ENCODE data around the gene MEX3C. TPM values are rescaled to one million over a fixed set of nuclear protein-coding genes. Genes with fewer than 3 reads are reported as not detected.

MEX3C gene
- total and polyA plus RNA-seq, 4 donors = 7.6 to 31.7 (median 21.0) TPM

- 58 to 75% methylated on average over 5 of the region's 5 CpGs for WGBS, 2 donors
- no peaks in the 10 kb centered on the region for H3K9me3 ChIP-seq (ENCODE audit: control insufficient read depth, low read length)
- no peaks in the 10 kb centered on the region for H3K27me3 ChIP-seq (ENCODE audit: control insufficient read depth in 1 of 2, insufficient read depth in 2 of 2, low read length in 1 of 2)
- H3K4me1 ChIP-seq (ENCODE audit: control insufficient read depth in 1 of 2, insufficient read depth in 2 of 2, low read length in 2 of 2) = peaks cover 0 to 4% of the 10 kb centered on the region in 2 donors
- no peak for DNase-seq
- H3K36me3 ChIP-seq (ENCODE audit: control insufficient read depth in 1 of 2, insufficient read depth in 2 of 2, low read length in 1 of 2) = no peaks in the 10 kb centered on the region
- intact Hi-C loops (cut with DNase I) = no loop called here
- ATAC-seq (ENCODE audit: low FRiP score) = no peak
- H3K27ac ChIP-seq (ENCODE audit: low read depth in 1 of 2, low read length in 2 of 2) = no peak overlapping the region
- H3K4me3 ChIP-seq (ENCODE audit: low read length in 2 of 2) = no peak overlapping the region
Observed at GRCh38 chr18:51168026-51168742, 29.3 kb downstream of the MEX3C start.

GRCh38 chr18:51165296-51165695 is 32.2 kb downstream of the MEX3C start:
- DNase-seq = no peak
- ATAC-seq (ENCODE audit: low FRiP score) = no peak
- intact Hi-C loops (cut with DNase I) = no loop called here
- Histone ChIP-seq H3K4me3 (ENCODE audit: low read length in 2 of 2) (no peak overlapping the region), H3K27ac (ENCODE audit: low read depth in 1 of 2, low read length in 2 of 2) (peak overlapping the region in 1 of 2 donors; percentile 39), H3K4me1 (ENCODE audit: control insufficient read depth in 1 of 2, insufficient read depth in 2 of 2, low read length in 2 of 2) (peaks cover 0 to 4% of the 10 kb centered on the region in 2 donors), H3K9me3 (ENCODE audit: control insufficient read depth, low read length) (no peaks in the 10 kb centered on the region), H3K27me3 (ENCODE audit: control insufficient read depth in 1 of 2, insufficient read depth in 2 of 2, low read length in 1 of 2) (no peaks in the 10 kb centered on the region), H3K36me3 (ENCODE audit: control insufficient read depth in 1 of 2, insufficient read depth in 2 of 2, low read length in 1 of 2) (no peaks in the 10 kb centered on the region)
- WGBS, 2 donors = 69 to 76% methylated on average over 2 of the region's 2 CpGs

GRCh38 chr18:51164761-51165281 is 32.7 kb downstream of the MEX3C start:
- ATAC-seq (ENCODE audit: low FRiP score) (no peak), DNase-seq (no peak)
- Histone ChIP-seq H3K4me1 (ENCODE audit: control insufficient read depth in 1 of 2, insufficient read depth in 2 of 2, low read length in 2 of 2) (peaks cover 0 to 4% of the 10 kb centered on the region in 2 donors), H3K27ac (ENCODE audit: low read depth in 1 of 2, low read length in 2 of 2) (peak overlapping the region in 1 of 2 donors; percentile 17), H3K27me3 (ENCODE audit: control insufficient read depth in 1 of 2, insufficient read depth in 2 of 2, low read length in 1 of 2) (no peaks in the 10 kb centered on the region), H3K4me3 (ENCODE audit: low read length in 2 of 2) (no peak overlapping the region), H3K9me3 (ENCODE audit: control insufficient read depth, low read length) (no peaks in the 10 kb centered on the region), H3K36me3 (ENCODE audit: control insufficient read depth in 1 of 2, insufficient read depth in 2 of 2, low read length in 1 of 2) (no peaks in the 10 kb centered on the region)
- intact Hi-C loops (cut with DNase I) = no loop called here
- WGBS, 2 donors = 43 to 44% methylated on average over 2 of the region's 2 CpGs

GRCh38 chr18:51164342-51164741 is 33.1 kb downstream of the MEX3C start:
- intact Hi-C loops (cut with DNase I) = no loop called here
- WGBS, 2 donors = 65 to 68% methylated on average over 8 of the region's 8 CpGs
- DNase-seq = no peak
- H3K27me3 ChIP-seq (ENCODE audit: control insufficient read depth in 1 of 2, insufficient read depth in 2 of 2, low read length in 1 of 2) = no peaks in the 10 kb centered on the region
- H3K4me1 ChIP-seq (ENCODE audit: control insufficient read depth in 1 of 2, insufficient read depth in 2 of 2, low read length in 2 of 2) = peaks cover 0 to 4% of the 10 kb centered on the region in 2 donors
- H3K36me3 ChIP-seq (ENCODE audit: control insufficient read depth in 1 of 2, insufficient read depth in 2 of 2, low read length in 1 of 2) = no peaks in the 10 kb centered on the region
- H3K4me3 ChIP-seq (ENCODE audit: low read length in 2 of 2) = no peak overlapping the region
- H3K27ac ChIP-seq (ENCODE audit: low read depth in 1 of 2, low read length in 2 of 2) = peak overlapping the region in 1 of 2 donors; percentile 21
- no peak for ATAC-seq (ENCODE audit: low FRiP score)
- H3K9me3 ChIP-seq (ENCODE audit: control insufficient read depth, low read length) = no peaks in the 10 kb centered on the region

- Histone ChIP-seq H3K36me3 (ENCODE audit: control insufficient read depth in 1 of 2, insufficient read depth in 2 of 2, low read length in 1 of 2) (no peaks in the 10 kb centered on the region), H3K27ac (ENCODE audit: low read depth in 1 of 2, low read length in 2 of 2) (no peak overlapping the region), H3K27me3 (ENCODE audit: control insufficient read depth in 1 of 2, insufficient read depth in 2 of 2, low read length in 1 of 2) (no peaks in the 10 kb centered on the region), H3K4me3 (ENCODE audit: low read length in 2 of 2) (no peak overlapping the region), H3K9me3 (ENCODE audit: control insufficient read depth, low read length) (no peaks in the 10 kb centered on the region), H3K4me1 (ENCODE audit: control insufficient read depth in 1 of 2, insufficient read depth in 2 of 2, low read length in 2 of 2) (peaks cover 0 to 4% of the 10 kb centered on the region in 2 donors)
- DNase-seq = no peak
- 91 to 93% methylated on average over 3 of the region's 3 CpGs for WGBS, 2 donors
- intact Hi-C loops (cut with DNase I) = no loop called here
- ATAC-seq (ENCODE audit: low FRiP score) = no peak
Observed at GRCh38 chr18:51163543-51163942, 33.9 kb downstream of the MEX3C start.

- 81 to 82% methylated on average over 3 of the region's 3 CpGs for WGBS, 2 donors
- Histone ChIP-seq H3K4me3 (ENCODE audit: low read length in 2 of 2) (no peak overlapping the region), H3K4me1 (ENCODE audit: control insufficient read depth in 1 of 2, insufficient read depth in 2 of 2, low read length in 2 of 2) (peaks cover 0 to 4% of the 10 kb centered on the region in 2 donors), H3K27ac (ENCODE audit: low read depth in 1 of 2, low read length in 2 of 2) (no peak overlapping the region), H3K9me3 (ENCODE audit: control insufficient read depth, low read length) (no peaks in the 10 kb centered on the region), H3K27me3 (ENCODE audit: control insufficient read depth in 1 of 2, insufficient read depth in 2 of 2, low read length in 1 of 2) (no peaks in the 10 kb centered on the region), H3K36me3 (ENCODE audit: control insufficient read depth in 1 of 2, insufficient read depth in 2 of 2, low read length in 1 of 2) (no peaks in the 10 kb centered on the region)
- DNase-seq = no peak
- ATAC-seq (ENCODE audit: low FRiP score) = no peak
- intact Hi-C loops (cut with DNase I) = no loop called here
Observed at GRCh38 chr18:51162617-51163016, 34.9 kb downstream of the MEX3C start.

GRCh38 chr18:51160646-51161045 is 36.8 kb downstream of the MEX3C start:
- Histone ChIP-seq H3K36me3 (ENCODE audit: control insufficient read depth in 1 of 2, insufficient read depth in 2 of 2, low read length in 1 of 2) (no peaks in the 10 kb centered on the region), H3K4me1 (ENCODE audit: control insufficient read depth in 1 of 2, insufficient read depth in 2 of 2, low read length in 2 of 2) (peaks cover 0 to 4% of the 10 kb centered on the region in 2 donors), H3K27ac (ENCODE audit: low read depth in 1 of 2, low read length in 2 of 2) (no peak overlapping the region), H3K4me3 (ENCODE audit: low read length in 2 of 2) (no peak overlapping the region), H3K9me3 (ENCODE audit: control insufficient read depth, low read length) (no peaks in the 10 kb centered on the region), H3K27me3 (ENCODE audit: control insufficient read depth in 1 of 2, insufficient read depth in 2 of 2, low read length in 1 of 2) (no peaks in the 10 kb centered on the region)
- DNase-seq (no peak), ATAC-seq (ENCODE audit: low FRiP score) (no peak)
- 94 to 97% methylated on average over 5 of the region's 5 CpGs for WGBS, 2 donors
- intact Hi-C loops (cut with DNase I) = no loop called here

- H3K27me3 ChIP-seq (ENCODE audit: control insufficient read depth in 1 of 2, insufficient read depth in 2 of 2, low read length in 1 of 2) = no peaks in the 10 kb centered on the region
- ATAC-seq (ENCODE audit: low FRiP score) (no peak), DNase-seq (no peak)
- H3K4me3 ChIP-seq (ENCODE audit: low read length in 2 of 2) = no peak overlapping the region
- intact Hi-C loops (cut with DNase I) = no loop called here
- no peaks in the 10 kb centered on the region for H3K36me3 ChIP-seq (ENCODE audit: control insufficient read depth in 1 of 2, insufficient read depth in 2 of 2, low read length in 1 of 2)
- no peaks in the 10 kb centered on the region for H3K9me3 ChIP-seq (ENCODE audit: control insufficient read depth, low read length)
- no peak overlapping the region for H3K27ac ChIP-seq (ENCODE audit: low read depth in 1 of 2, low read length in 2 of 2)
- WGBS, 2 donors = 95 to 98% methylated on average over 2 of the region's 2 CpGs
- no peaks in the 10 kb centered on the region for H3K4me1 ChIP-seq (ENCODE audit: control insufficient read depth in 1 of 2, insufficient read depth in 2 of 2, low read length in 2 of 2)
Observed at GRCh38 chr18:51157215-51157614, 40.3 kb downstream of the MEX3C start.

GRCh38 chr18:51154431-51155063 is 42.9 kb downstream of the MEX3C start:
- Histone ChIP-seq H3K27me3 (ENCODE audit: control insufficient read depth in 1 of 2, insufficient read depth in 2 of 2, low read length in 1 of 2) (no peaks in the 10 kb centered on the region), H3K4me1 (ENCODE audit: control insufficient read depth in 1 of 2, insufficient read depth in 2 of 2, low read length in 2 of 2) (no peaks in the 10 kb centered on the region), H3K9me3 (ENCODE audit: control insufficient read depth, low read length) (no peaks in the 10 kb centered on the region), H3K27ac (ENCODE audit: low read depth in 1 of 2, low read length in 2 of 2) (no peak overlapping the region), H3K36me3 (ENCODE audit: control insufficient read depth in 1 of 2, insufficient read depth in 2 of 2, low read length in 1 of 2) (no peaks in the 10 kb centered on the region), H3K4me3 (ENCODE audit: low read length in 2 of 2) (no peak overlapping the region)
- intact Hi-C loops (cut with DNase I) = no loop called here
- 56 to 61% methylated on average over 8 of the region's 8 CpGs for WGBS, 2 donors
- ATAC-seq (ENCODE audit: low FRiP score) = no peak
- DNase-seq = no peak

Measured in aorta (tissue), 5 donors.